ENCODE results near the gene COL8A2.
A peak's percentile ranks its signal among the peaks of the same experiment; 100 is the strongest.

The COL8A2 gene

GRCh38 chr1:36135796-36136195, 10.8 kb upstream of the COL8A2 start:
- DNase-seq (ENCODE audit: low spot score): no peak

- DNase-seq (ENCODE audit: low spot score): no peak
Observed at GRCh38 chr1:36135330-36135667, 10.3 kb upstream of the COL8A2 start.

GRCh38 chr1:36134505-36135329, 9.7 kb upstream of the COL8A2 start:
- peak; percentile 28 for DNase-seq (ENCODE audit: low spot score)

- no peak for DNase-seq (ENCODE audit: low spot score)
Observed at GRCh38 chr1:36134031-36134430, 9.0 kb upstream of the COL8A2 start.

GRCh38 chr1:36133484-36133883, 8.5 kb upstream of the COL8A2 start:
- DNase-seq (ENCODE audit: low spot score): peak; percentile 60

- DNase-seq (ENCODE audit: low spot score): no peak
Observed at GRCh38 chr1:36132029-36132428, 7.0 kb upstream of the COL8A2 start.

- no peak for DNase-seq (ENCODE audit: low spot score)
Observed at GRCh38 chr1:36128905-36129206, 3.8 kb upstream of the COL8A2 start.

GRCh38 chr1:36128126-36128904, 3.3 kb upstream of the COL8A2 start:
- DNase-seq (ENCODE audit: low spot score): no peak

- no peak for DNase-seq (ENCODE audit: low spot score)
Observed at GRCh38 chr1:36126797-36127500, 1.9 kb upstream of the COL8A2 start.

GRCh38 chr1:36126005-36126716, 1.1 kb upstream of the COL8A2 start:
- DNase-seq (ENCODE audit: low spot score): no peak

GRCh38 chr1:36124404-36125128, 456 bp downstream of the COL8A2 start:
- DNase-seq (ENCODE audit: low spot score): no peak

- no peak for DNase-seq (ENCODE audit: low spot score)
Observed at GRCh38 chr1:36123356-36123755, 1.7 kb downstream of the COL8A2 start.

- DNase-seq (ENCODE audit: low spot score): no peak
Observed at GRCh38 chr1:36122062-36123030, 2.7 kb downstream of the COL8A2 start.

GRCh38 chr1:36119456-36119855, 5.6 kb downstream of the COL8A2 start:
- DNase-seq (ENCODE audit: low spot score): no peak

GRCh38 chr1:36118447-36119204, 6.4 kb downstream of the COL8A2 start:
- no peak for DNase-seq (ENCODE audit: low spot score)

- DNase-seq (ENCODE audit: low spot score): no peak
Observed at GRCh38 chr1:36116901-36117300, 8.1 kb downstream of the COL8A2 start.

- DNase-seq (ENCODE audit: low spot score): no peak
Observed at GRCh38 chr1:36115931-36116330, 9.1 kb downstream of the COL8A2 start.

GRCh38 chr1:36115200-36115669, 9.8 kb downstream of the COL8A2 start:
- DNase-seq (ENCODE audit: low spot score): no peak

- DNase-seq (ENCODE audit: low spot score): no peak
Observed at GRCh38 chr1:36114371-36114770, 10.7 kb downstream of the COL8A2 start.

GRCh38 chr1:36112823-36113222, 12.2 kb downstream of the COL8A2 start:
- DNase-seq (ENCODE audit: low spot score): no peak
